NCI-H1436 (cell line): Measurements from ENCODE around the gene SLF2.

Experiments
- DNase-seq: peaks from one replicate; lab custom pipeline; 2025; lab: John Stamatoyannopoulos, UW

The SLF2 gene

GRCh38 chr10:101000127-101000914, 87.6 kb downstream of the SLF2 start:
- no peak for DNase-seq

- no peak for DNase-seq
Measured at GRCh38 chr10:101000915-101001658, 88.3 kb downstream of the SLF2 start.

DNA sequence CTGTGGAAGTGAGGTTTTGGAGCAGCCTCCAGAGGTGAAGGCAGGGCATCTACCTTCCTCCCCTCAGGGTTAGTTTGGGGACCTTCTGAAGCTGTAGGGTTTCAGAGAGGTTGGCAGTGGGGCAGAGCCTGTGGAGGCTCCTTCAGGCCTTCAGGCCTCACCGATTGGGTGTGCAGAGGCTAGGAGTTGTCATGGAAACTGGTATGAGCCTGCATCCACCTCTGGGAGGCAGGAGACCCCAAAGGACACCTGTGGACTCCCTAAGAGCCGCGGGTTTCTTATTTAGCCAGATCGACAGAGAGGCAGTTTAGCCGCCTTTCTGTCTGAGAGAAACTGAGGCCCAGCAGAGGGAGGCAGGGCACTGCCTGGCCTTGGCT, 88.9 kb downstream of the SLF2 start:
- DNase-seq = no peak

- no peak for DNase-seq
Measured at GRCh38 chr10:101002456-101002855, 89.7 kb downstream of the SLF2 start.

- DNase-seq = no peak
Measured at GRCh38 chr10:101003639-101004206, 91.0 kb downstream of the SLF2 start.

DNA sequence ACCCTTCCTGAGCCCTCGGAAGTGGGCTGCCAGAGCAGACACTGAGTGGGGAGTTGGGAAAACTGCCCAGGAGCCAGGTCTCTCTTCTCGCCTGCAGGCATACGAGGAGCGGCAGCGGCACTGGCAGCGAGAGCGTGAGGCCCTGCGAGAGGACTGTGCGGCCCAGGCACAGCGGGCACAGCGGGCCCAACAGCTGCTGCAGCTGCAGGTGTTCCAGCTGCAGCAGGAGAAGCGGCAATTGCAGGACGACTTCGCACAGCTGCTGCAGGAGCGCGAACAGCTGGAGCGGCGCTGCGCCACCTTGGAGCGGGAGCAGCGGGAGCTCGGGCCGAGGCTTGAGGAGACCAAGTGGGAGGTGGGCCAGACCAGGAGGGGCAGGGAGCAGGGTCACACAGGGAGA, 92.6 kb downstream of the SLF2 start:
- no peak for DNase-seq

GRCh38 chr10:101005869-101006567, 93.3 kb downstream of the SLF2 start:
- DNase-seq = no peak

DNA sequence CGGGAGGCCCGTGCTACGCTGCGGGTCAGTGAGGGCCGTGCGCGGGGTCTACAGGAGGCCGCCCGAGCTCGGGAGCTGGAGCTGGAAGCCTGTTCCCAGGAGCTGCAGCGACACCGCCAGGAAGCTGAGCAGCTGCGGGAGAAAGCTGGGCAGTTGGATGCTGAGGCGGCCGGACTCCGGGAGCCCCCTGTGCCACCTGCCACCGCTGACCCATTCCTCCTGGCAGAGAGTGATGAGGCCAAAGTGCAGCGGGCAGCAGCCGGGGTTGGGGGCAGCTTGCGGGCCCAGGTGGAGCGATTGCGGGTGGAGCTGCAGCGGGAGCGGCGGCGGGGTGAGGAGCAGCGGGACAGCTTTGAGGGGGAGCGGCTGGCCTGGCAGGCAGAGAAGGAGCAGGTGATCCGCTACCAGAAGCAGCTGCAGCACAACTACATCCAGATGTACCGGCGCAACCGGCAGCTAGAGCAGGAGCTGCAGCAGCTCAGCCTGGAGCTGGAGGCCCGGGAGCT, 93.9 kb downstream of the SLF2 start:
- no peak for DNase-seq

- no peak for DNase-seq
Measured at GRCh38 chr10:101007099-101007711, 94.4 kb downstream of the SLF2 start.

GRCh38 chr10:101007915-101008822, 95.4 kb downstream of the SLF2 start:
- no peak for DNase-seq

GRCh38 chr10:101008823-101009423, 96.2 kb downstream of the SLF2 start:
- no peak for DNase-seq

DNA sequence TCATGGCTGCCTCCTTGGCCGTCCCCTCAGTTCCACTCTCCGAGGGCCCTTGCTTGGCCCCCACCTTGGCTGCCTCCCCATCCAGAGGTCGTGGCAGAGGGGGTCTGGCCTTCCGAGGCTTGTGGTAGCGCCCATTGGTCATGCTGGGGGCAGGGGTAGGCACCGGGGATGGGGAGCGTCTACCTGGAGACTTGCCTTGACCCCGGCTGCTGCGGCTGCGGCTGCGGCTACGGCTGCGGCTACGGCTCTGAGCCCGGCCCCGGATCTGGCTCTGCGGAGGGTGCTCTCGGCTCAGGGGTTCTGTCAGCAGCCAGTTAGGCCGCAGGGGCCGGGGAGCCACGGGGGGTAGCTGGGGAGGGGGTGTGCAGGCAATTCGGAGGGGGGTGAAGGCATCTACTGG, 97.6 kb downstream of the SLF2 start:
- no peak for DNase-seq

DNA sequence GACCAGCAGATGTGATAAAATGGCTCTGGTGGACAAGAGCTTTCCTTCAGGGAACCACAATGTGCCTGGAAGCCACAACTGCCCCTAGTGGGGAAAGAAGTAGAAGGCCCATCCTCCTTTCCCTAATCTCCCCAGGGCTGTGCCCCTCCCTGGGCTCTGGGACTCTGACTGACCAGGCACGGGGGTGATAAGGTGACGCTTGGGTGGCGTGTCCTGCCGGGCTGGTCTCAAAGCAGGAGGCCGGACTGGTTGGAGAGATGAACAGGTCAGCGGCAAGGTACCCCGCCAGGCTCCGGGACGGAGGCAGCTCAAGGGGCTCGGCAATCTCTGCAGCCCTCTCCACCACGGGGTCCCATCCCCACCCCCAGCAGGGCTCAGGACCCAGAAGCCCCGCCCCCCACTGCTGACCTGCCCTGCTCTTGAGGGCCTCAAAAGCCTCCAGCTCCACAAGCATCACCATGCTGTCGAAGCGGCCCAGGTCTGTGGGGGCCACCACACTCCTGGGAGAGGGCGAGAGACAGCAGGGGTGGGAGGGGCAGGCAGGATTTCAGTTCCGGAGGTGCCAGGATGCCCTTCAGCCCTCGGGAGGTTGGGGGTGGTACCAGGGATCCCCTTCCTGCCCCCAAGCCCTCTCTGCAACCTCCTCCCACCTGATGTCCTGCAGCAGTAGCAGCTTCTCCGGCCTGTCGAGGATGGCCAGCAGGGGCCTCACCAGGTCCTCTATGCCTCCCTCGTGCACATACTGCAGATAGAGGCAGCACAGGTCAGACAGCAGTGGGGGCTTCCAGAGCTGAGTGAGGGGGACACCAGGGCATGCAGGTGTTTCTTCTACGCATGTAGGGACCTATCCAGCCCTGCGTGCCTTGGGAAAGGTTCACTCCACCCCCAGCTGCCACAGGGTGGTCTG, 99.0 kb downstream of the SLF2 start:
- no peak for DNase-seq

DNA sequence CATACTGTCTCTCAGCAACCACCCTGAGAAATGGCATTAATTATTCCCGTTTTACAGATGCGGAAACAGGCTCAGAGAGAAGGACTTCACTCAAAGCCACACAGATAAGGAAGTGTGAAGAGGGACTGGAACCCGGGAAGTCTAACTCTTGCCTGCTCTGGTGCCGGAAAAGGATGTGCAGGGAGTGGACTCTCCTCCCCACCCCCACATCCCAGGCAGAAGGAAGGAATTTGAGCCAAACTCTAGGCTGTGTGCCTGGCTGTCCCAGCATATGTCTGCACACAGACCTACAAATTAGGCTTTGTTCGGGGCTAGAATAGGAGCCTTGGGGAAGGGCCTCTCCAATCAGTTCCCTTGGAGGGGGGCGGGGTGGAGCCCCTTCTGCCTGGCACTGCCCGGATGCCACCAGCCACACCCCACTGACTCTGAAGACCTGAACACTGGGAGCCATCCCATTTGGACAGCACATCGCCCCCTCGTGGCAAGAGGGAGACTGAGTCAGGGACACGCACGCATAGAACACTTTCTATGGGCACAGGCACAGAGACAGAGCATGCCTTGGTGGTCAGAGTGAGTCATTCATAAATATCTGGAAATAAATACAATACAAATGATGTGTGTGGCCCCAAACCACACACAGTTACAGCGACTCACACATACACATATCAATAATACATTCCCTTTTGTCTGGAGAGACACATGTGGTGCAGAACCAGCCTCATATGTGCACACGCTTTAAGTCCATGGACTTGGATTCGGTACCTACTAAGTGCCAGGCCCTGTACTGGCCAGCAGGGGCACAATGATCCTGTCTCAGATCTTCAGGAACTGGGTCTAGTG, 100.0 kb downstream of the SLF2 start:
- DNase-seq = peak; percentile 80

GRCh38 chr10:101013365-101013825, 100.6 kb downstream of the SLF2 start:
- no peak for DNase-seq

DNA sequence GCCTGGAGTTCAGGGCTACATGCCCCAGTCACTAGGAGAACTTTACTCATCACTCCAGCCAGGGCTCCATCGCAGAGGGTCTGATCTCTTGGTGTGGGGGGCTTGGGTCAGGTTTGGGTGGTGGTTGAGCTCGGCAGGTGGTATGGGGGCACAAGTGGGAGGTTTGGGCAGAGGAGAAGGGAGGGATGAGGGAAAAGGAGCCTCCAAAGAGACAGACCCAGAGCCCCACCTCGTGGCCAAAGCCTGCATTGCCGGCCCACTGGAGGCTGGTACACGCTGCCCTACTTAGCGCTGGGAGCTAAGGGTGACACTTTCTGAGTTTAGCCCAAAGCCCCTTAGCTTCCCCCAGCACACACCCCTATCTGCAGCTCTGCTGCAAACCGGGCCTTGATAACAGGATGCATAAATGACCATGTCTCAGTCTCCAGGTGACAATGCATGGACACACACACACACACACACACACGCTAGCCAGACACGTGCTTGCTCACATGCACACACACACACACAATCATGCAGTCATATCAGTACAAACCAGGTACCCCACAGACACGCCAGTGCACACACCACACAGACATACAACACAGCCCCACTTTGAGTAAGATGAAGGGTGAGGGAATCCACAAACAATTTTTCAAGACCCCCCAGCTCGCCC, 101.6 kb downstream of the SLF2 start:
- DNase-seq = peak; percentile 60
